ENCODE measurements around the gene SH3RF3.
A peak's percentile ranks its signal among the peaks of the same experiment; 100 is the strongest.
"Not testable (repeated sequence)": the region's sequence is repeated elsewhere in the genome, so short reads cannot be mapped to it uniquely, and the experiment has no call there.

Gene SH3RF3

DNA sequence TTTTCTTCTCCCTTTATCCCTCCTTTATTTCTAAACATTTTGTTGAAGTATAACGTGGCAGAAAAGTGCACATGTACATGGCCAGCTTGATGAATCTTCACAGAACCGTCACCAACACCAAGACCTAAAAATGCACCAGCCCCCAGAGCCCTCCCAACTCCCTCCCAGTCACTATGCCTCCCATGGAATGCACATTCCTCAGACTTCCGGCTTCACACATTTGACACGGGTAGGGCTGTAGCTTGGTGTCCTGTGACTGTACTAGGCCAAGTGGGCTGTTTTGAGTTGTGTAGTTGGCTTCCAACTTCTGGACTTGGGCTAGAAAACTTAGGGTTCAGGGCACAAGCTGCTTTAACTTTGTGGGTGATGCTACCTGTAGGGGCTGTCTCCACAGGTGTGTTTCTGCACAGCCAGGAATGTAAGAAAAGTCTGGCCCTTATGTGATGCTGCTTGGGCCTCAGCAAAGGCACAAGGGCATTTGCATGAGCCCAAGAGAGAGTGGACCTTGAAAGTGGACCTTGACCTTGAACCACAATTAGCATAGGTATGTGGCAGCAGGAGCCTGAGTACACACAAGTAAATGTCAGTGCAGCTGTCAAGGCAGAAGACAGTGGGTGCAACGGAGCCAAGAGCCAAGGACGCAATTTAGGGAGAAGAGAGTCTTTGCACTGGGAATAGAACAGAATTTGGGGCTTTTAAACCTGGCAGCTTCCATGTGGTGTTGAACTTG lies 406.4 kb downstream of the SH3RF3 start:
- no peak for DNase-seq

- DNase-seq = not testable (repeated sequence)
Measured at GRCh38 chr2:109536556-109536955, 407.6 kb downstream of the SH3RF3 start.

- no peak for DNase-seq
Measured at GRCh38 chr2:109537565-109538222, 408.7 kb downstream of the SH3RF3 start.

GRCh38 chr2:109538546-109538945 lies 409.5 kb downstream of the SH3RF3 start:
- DNase-seq = no peak

DNA sequence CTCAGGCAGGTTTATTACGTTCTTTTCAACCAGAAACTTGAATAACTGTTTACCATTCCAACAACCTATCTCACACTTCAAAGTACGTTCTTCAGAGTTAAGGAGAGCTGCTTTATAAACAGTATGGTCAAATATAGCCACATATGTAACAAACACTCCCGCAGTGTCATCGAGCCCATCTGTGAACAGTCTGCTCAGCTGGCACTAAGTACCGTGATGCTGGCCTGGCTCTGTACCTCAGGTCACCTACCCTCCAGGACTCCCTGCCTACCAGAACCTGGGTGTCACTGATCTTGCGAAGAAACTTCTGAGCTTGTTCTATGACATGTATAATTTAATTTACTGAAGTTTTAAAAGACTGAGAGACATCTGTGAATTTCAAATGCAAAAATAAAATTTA lies 413.4 kb downstream of the SH3RF3 start:
- no peak for DNase-seq

DNA sequence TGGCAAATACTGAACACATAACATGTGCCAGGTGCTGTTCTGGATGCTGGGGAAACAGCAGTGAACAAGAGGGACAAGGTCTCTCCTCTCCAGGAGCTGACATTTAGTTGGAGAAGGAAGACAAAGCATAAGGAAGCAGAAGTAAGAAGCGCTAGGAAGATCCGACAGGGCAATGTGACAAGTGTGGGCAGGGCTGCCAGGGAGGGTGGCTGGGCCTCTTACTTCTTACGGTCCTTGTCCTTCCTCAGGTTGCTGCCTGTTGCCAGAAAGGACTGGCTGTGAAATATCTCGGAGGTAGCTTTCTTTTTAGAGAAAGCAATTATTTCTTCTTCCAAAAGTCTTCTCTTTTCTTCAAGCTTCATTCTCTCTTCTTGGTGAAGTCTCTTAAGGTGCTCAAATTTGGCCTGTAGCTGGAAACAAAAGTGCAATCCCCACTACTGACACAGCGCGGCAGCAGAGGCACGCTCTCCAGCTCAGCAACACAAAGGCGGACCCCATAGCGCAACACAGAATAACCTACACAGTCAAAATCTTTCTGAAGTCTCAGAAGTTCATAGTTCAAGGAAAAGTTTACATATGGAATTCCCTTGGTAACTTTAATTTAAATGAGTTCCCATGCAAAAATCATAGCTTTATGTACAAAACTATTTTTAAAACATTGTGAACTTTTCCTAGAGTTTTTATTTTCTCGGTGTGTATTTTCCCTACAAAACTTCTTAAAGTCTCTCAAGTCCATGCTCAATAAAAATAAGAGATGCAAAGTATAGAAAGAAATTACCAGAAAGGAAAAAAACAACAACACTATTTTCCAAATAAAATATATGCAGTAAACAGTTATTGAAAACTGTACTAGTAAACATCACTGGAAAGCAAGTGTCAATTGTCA lies 417.1 kb downstream of the SH3RF3 start:
- peak; percentile 13 for DNase-seq

- DNase-seq = no peak
Measured at GRCh38 chr2:109547280-109547679, 418.3 kb downstream of the SH3RF3 start.

DNA sequence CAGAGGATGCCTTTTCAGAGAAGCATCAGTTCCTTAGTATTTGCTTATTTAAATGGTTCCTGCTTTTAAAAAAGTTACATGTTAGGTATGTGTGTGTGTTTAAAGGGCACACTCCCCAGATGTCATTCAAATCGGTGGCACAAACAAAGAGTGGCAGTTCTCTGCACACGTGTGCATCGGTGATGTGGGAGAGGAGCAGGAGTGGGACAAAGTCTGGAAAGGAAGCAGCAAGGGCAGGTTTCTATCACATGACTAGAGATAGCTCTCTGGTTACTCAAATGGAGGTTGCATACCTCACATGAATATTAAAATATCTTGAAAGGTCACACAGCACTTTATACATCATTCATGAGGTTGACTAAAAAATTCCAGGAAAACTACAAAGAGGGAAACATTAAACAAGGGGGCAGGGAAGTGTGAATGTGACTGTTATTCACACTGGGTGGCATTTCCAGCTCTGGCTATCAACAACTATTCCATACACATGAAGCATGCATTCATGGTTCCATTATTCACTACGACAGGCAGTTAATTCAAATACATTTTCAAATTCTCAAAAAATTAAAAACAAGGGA lies 420.1 kb downstream of the SH3RF3 start:
- no peak for DNase-seq

Measured in NCI-H2029 (cell line).